Thyroid gland (tissue), 4 donors: ENCODE results near the gene PRKCZ. TPM values are rescaled to one million over a fixed set of nuclear protein-coding genes. Genes with fewer than 3 reads are reported as not detected.

Source experiments
- DNase-seq, 2 donors: peaks; one replicate each; pipeline ENCODE4 v3.0.0-alpha.2; 2019
- H3K27ac ChIP-seq, 3 donors: fragments of 200-600 bp; sonication (generic); 1 replicate in 2 of 3; 2 replicates in 1 of 3; pipeline ENCODE4 v1.5.1; 2016 to 2019; ENCODE audit warnings: mild to moderate bottlenecking in 1 of 3, moderate library complexity in 1 of 3
- H3K27me3 ChIP-seq: fragments of 200-600 bp; sonication (generic); one replicate; pipeline ENCODE4 v1.5.1; 2019
- H3K36me3 ChIP-seq, 2 donors: fragments of 200-600 bp; sonication (generic); one replicate each; pipeline ENCODE4 v1.5.1; 2016 to 2019
- H3K4me1 ChIP-seq, 2 donors: fragments of 200-600 bp; sonication (generic); one replicate each; pipeline ENCODE4 v1.5.1; 2017 to 2019
- H3K4me3 ChIP-seq, 3 donors: fragments of 200-600 bp; sonication (generic); replicated peaks in 1 of 3; 1 replicate in 2 of 3; 2 replicates in 1 of 3; pipeline ENCODE4 v1.5.1; 2016; ENCODE audit warnings: mild to moderate bottlenecking in 1 of 3
- H3K9me3 ChIP-seq: fragments of 200-600 bp; sonication (generic); one replicate; pipeline ENCODE4 v1.5.1; 2017
- CTCF ChIP-seq, 6 experiments: fragments of 200-600 bp in 3 of 6; fragments of 450-650 bp in 3 of 6; sonication (generic) in 3 of 6; IDR thresholded peaks; one replicate each; pipeline ENCODE4 v1.5.1; 2016 to 2019; ENCODE audit warnings: antibody characterized with exemption in 6 of 6, mild to moderate bottlenecking in 2 of 6, inconsistent platforms in 1 of 6, moderate library complexity in 1 of 6
- POLR2A ChIP-seq, 2 donors: fragments of 450-650 bp; IDR thresholded peaks; one replicate each; pipeline ENCODE4 v1.6.1; 2017; ENCODE audit warnings: antibody characterized with exemption in 2 of 2, mild to moderate bottlenecking in 2 of 2, moderate library complexity in 1 of 2
- WGBS, 2 donors: methylation state at CpG; one replicate each; pipeline ENCODE4 v1.1.5; 2017; 5-methylcytosine and 5-hydroxymethylcytosine counted together
- intact Hi-C: fragments of 100-400 bp; cut with DNase I; formaldehyde crosslinking; loops from one replicate; pipeline ENCODE4 v1.15.1; 2023
- total RNA-seq, 4 donors: library from RNA; depleted of rRNA; stranded (reverse); fragments of >200 nt; gene quantifications; one replicate each; pipeline ENCODE4 v1.2.3, GENCODE V29; 2016

Gene PRKCZ
- total RNA-seq, 4 donors from 2014 or later: 33.6 to 53.0 (median 44.3) TPM

GRCh38 chr1:2134266-2134620, 84.0 kb downstream of the PRKCZ start:
- no peak for DNase-seq
- peaks cover 9 to 26% of the 10 kb centered on the region in 2 donors for H3K4me1 ChIP-seq
- intact Hi-C loops: no loop called here
- no peaks in the 10 kb centered on the region for H3K9me3 ChIP-seq
- H3K4me3 ChIP-seq: no peak overlapping the region
- H3K27me3 ChIP-seq: no peaks in the 10 kb centered on the region
- no peaks in the 10 kb centered on the region for H3K36me3 ChIP-seq
- H3K27ac ChIP-seq: peak overlapping the region in 2 of 3 donors; percentile 87 to 88
- no peak for TF ChIP-seq POLR2A (IDR thresholded peaks at IDR 0.05)
- TF ChIP-seq CTCF (IDR thresholded peaks at IDR 0.05): no peak
- 90 to 95% methylated on average over 9 of the region's 9 CpGs for WGBS, 2 donors

GRCh38 chr1:2134621-2135307, 84.6 kb downstream of the PRKCZ start:
- TF ChIP-seq POLR2A (IDR thresholded peaks at IDR 0.05) (no peak), CTCF (IDR thresholded peaks at IDR 0.05) (no peak)
- WGBS, 2 donors: 86 to 90% methylated on average over 21 to 40 of the region's 40 CpGs
- no peak for DNase-seq
- Histone ChIP-seq H3K4me3 (no peak overlapping the region), H3K4me1 (peaks cover 9 to 26% of the 10 kb centered on the region in 2 donors), H3K36me3 (no peaks in the 10 kb centered on the region), H3K27ac (peak overlapping the region in 2 of 3 donors; percentile 28 to 43), H3K27me3 (no peaks in the 10 kb centered on the region), H3K9me3 (no peaks in the 10 kb centered on the region)
- intact Hi-C loops: no loop called here

- H3K36me3 ChIP-seq: no peaks in the 10 kb centered on the region
- H3K27me3 ChIP-seq: no peaks in the 10 kb centered on the region
- no peak overlapping the region for H3K4me3 ChIP-seq
- TF ChIP-seq POLR2A (IDR thresholded peaks at IDR 0.05): no peak
- TF ChIP-seq CTCF (IDR thresholded peaks at IDR 0.05): no peak
- peak overlapping the region in 2 of 3 donors; percentile 28 to 43 for H3K27ac ChIP-seq
- H3K9me3 ChIP-seq: no peaks in the 10 kb centered on the region
- WGBS, 2 donors: 30 to 62% methylated on average over 10 to 12 of the region's 13 CpGs
- H3K4me1 ChIP-seq: peaks cover 9 to 26% of the 10 kb centered on the region in 2 donors
- intact Hi-C loops: no loop called here
- peak; percentile 55 to 63 for DNase-seq
Observed at GRCh38 chr1:2135441-2135841, 85.2 kb downstream of the PRKCZ start.

- H3K27ac ChIP-seq: peak overlapping the region in 1 of 3 donors; percentile 28
- H3K4me1 ChIP-seq: peaks cover 9 to 26% of the 10 kb centered on the region in 2 donors
- no peak for DNase-seq
- WGBS, 2 donors: 92 to 96% methylated on average over 2 to 10 of the region's 10 CpGs
- H3K9me3 ChIP-seq: no peaks in the 10 kb centered on the region
- no peaks in the 10 kb centered on the region for H3K36me3 ChIP-seq
- intact Hi-C loops: no loop called here
- H3K27me3 ChIP-seq: no peaks in the 10 kb centered on the region
- TF ChIP-seq POLR2A (IDR thresholded peaks at IDR 0.05) (no peak), CTCF (IDR thresholded peaks at IDR 0.05) (no peak)
- H3K4me3 ChIP-seq: no peak overlapping the region
Observed at GRCh38 chr1:2135941-2136340, 85.7 kb downstream of the PRKCZ start.

GRCh38 chr1:2136386-2137235, 86.4 kb downstream of the PRKCZ start:
- no peak for DNase-seq
- H3K27ac ChIP-seq: no peak overlapping the region
- TF ChIP-seq CTCF (IDR thresholded peaks at IDR 0.05) (no peak), POLR2A (IDR thresholded peaks at IDR 0.05) (no peak)

More at GRCh38 chr1:2136386-2137235, 86.4 kb downstream of the PRKCZ start:
- no peak overlapping the region for H3K4me3 ChIP-seq
- H3K4me1 ChIP-seq: peaks cover 9 to 26% of the 10 kb centered on the region in 2 donors
- H3K36me3 ChIP-seq: no peaks in the 10 kb centered on the region
- intact Hi-C loops: no loop called here
- no peaks in the 10 kb centered on the region for H3K9me3 ChIP-seq
- WGBS, 2 donors: 85 to 92% methylated on average over 18 to 19 of the region's 19 CpGs
- H3K27me3 ChIP-seq: no peaks in the 10 kb centered on the region
